Fibroblast of mammary gland (primary cell): ENCODE measurements around the gene LPGAT1.
A peak's percentile ranks its signal among the peaks of the same experiment; 100 is the strongest.
"Not testable (repeated sequence)": the region's sequence is repeated elsewhere in the genome, so short reads cannot be mapped to it uniquely, and the experiment has no call there.

ENCODE experiments used
- DNase-seq: peaks from one replicate; pipeline ENCODE4 v3.0.0-alpha.2; 2010; ENCODE audit warnings: low read depth
- H3K4me3 ChIP-seq: 2 replicates; pipeline ENCODE4 v1.5.1; 2011; ENCODE audit warnings: low read depth, mild to moderate bottlenecking, low read length, moderate library complexity; ENCODE audit not compliant: control insufficient read depth
- TF ChIP-seq, protein P1 (sequence below): conservative IDR thresholded peaks from 2 replicates; pipeline ENCODE4 v1.5.1; 2011; ENCODE audit warnings: low read depth, low read length, inconsistent platforms; ENCODE audit not compliant: control insufficient read depth, insufficient read depth

Gene LPGAT1, protein sequence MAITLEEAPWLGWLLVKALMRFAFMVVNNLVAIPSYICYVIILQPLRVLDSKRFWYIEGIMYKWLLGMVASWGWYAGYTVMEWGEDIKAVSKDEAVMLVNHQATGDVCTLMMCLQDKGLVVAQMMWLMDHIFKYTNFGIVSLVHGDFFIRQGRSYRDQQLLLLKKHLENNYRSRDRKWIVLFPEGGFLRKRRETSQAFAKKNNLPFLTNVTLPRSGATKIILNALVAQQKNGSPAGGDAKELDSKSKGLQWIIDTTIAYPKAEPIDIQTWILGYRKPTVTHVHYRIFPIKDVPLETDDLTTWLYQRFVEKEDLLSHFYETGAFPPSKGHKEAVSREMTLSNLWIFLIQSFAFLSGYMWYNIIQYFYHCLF

DNA sequence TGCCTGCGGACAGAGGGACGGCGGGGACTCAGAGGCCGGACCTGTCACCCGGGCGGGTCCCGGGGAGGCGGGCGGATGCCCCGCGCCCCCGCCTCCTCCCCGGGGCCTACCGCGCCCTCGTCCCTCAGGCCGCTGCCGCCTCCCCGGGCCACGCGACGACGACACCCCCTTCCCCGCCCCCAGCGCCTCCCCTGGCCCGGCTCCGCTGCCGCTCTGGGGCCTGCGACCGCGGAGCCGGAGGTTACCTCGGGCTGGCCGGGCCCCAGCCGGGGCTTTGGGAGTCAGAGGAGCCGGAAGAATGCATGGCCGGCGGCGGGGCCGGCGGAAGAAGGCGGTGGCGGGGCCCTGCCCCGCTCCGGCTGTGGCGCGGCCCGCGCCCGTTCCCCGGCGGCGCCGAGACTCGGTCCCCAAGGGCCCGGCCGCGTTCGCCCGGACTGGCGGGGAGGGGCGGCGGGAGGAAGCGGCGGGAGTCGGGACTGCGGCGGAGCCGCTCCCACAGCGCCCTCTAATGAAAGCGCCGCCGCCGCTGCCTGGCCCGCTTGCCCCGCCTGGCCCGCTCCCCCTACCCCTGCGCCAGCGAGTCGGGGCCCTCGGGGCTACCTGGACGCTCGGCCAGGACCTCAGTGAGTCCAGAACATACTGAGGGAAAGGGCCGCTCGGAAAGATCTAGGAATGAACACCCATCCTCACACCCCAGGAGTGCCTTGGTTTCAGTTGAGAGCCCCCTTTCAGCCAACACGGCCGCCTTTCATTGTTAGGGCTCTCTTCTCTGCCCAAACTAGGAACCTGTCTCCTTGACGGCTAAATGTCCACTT, at the start of gene LPGAT1:
TSS of gene LPGAT1 (minus strand) at position 436 of the 815 bp plus-strand sequence. CDS start 1,467 bp downstream, outside the sequence.
- H3K4me3 ChIP-seq = peak within 1 kb of the TSS; percentile 68
- TF ChIP-seq, protein P1, sequence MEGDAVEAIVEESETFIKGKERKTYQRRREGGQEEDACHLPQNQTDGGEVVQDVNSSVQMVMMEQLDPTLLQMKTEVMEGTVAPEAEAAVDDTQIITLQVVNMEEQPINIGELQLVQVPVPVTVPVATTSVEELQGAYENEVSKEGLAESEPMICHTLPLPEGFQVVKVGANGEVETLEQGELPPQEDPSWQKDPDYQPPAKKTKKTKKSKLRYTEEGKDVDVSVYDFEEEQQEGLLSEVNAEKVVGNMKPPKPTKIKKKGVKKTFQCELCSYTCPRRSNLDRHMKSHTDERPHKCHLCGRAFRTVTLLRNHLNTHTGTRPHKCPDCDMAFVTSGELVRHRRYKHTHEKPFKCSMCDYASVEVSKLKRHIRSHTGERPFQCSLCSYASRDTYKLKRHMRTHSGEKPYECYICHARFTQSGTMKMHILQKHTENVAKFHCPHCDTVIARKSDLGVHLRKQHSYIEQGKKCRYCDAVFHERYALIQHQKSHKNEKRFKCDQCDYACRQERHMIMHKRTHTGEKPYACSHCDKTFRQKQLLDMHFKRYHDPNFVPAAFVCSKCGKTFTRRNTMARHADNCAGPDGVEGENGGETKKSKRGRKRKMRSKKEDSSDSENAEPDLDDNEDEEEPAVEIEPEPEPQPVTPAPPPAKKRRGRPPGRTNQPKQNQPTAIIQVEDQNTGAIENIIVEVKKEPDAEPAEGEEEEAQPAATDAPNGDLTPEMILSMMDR = no peak
- peak; percentile 31 for DNase-seq

DNA sequence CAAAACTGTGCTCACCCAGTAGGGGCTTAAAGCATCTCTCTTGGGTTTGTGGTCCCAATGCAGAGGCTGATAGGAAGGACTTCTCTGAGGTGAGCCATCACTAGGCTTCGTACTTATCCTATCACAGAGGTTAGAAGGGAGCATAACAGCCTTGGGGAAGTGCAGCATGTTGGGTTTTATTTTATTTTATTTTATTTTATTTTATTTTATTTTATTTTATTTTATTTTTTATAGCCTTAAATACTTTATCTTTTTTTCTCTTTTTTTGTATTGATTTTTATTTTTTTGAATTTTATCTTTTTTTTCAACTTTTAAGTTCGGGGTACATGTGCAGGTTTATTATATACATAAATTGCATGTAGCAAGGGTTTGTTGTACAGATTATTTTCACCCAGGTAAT, 48.9 kb upstream of the LPGAT1 start:
- no peak for DNase-seq
- TF ChIP-seq, protein P1 = no peak

DNA sequence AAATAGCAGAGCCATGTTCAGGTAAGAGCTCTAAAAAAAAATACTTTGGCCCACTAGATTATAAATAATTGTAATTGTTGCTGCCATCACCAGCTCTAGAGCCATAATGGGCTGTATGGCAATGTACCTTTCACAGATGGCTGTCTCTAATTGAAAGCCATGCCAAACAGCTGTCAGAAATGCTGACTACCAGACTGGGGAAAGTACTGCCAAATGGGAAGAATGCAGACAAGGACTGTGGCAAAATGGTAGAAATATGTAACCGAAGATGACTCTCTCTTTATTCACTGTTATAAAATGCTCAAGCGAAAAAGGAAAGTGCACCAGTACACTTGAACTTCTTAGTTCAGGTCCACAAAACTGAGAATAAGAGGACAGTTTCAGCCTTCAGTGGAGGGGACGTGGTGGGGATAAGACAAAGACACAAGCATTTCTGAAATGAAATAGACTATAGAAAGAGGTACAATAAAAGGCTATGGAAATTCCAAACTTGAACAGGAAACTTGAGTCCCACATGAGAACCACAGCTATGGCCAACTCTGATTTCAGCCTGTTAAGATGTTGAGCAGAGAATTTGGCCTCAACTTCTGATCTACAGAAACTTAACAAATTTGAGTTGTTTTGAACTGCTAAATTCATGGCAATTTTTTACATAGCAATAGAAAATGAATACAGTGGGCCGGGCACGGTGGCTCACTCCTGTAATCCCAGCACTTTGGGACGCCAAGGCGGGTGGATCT, 46.5 kb upstream of the LPGAT1 start:
- no peak for DNase-seq
- TF ChIP-seq, protein P1 = no peak
- H3K4me3 ChIP-seq = no peak overlapping the region

More for the DNA sequence above, 48.9 kb upstream of the LPGAT1 start:
- no peak overlapping the region for H3K4me3 ChIP-seq

DNA sequence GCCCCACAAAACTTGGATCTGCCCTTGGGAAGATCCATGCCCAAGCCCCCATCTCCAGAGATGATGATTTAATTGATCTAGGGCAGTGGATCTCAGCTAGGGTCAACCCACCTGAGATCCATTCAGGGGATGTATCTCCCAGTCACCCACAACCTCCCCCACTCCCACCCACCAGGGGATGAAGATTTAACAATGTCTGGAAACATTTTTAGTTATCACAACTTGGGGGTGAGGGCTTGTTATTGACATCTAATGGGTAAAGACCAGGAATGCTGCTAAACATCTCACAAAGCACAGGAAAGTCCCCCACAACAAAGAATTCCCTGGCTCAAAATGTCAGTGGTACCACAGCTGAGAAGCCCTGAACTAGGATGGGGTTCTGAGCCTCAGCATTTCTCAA, 45.0 kb upstream of the LPGAT1 start:
- H3K4me3 ChIP-seq = no peak overlapping the region
- no peak for DNase-seq
- TF ChIP-seq, protein P1 = no peak

DNA sequence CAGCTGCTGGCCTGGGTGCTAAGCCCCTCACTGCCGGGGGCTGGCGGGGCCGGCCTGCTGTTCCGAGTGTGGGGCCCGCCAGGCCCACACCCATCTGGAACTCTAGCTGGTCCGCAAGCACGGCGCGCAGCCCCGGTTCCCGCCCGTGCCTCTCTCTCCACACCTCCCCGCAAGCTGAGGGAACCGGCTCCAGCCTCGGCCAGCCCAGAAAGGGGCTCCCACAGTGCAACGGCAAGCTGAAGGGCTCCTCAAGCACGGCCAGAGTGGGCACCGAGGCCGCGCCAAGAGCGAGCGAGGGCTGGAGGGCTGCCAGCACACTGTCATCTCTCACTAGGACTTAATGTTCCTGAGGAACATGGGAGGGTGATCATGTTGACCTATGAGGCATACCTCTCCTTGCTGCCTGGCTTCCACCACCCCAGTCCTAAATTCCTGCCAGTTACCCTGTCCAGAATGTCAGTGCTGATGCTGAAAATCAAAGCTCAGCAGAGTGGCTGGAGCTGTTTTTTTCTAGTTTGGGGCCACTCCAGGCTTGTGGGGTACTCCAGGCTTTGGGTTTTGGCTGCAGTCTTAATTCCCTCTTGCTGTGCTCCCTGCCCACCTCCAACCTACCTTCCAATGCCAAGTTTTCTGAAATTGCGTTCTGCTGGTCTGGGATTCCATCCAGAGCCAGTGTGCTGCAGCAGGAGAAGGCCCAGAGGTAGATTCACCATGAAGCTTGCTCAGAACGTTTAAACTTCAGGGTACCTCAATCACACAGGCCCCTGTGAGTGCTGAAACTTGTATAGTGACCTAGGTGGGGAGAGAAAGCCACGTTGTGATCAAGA, 44.2 kb upstream of the LPGAT1 start:
- DNase-seq = no peak
- TF ChIP-seq, protein P1 = no peak
- no peak overlapping the region for H3K4me3 ChIP-seq

DNA sequence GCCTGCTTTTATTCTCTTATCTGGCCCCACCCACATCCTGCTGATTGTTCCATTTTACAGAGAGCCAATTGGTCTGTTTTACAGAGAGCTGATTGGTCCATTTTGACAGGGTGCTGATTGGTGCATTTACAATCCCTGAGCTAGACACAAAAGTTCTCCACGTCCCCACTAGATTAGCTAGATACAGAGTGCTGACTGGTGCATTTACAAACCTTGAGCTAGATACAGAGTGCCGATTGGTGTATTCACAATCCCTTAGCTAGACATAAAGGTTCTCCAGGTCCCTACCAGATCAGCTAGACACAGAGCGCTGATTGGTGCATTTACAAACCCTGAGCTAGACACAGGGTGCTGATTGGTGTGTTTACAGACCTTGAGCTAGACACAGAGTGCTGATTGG, 43.2 kb upstream of the LPGAT1 start:
- not testable (repeated sequence) for H3K4me3 ChIP-seq, DNase-seq
